Testis (tissue), 3 donors: ENCODE results near the gene BIK. TPM values are rescaled to one million over a fixed set of nuclear protein-coding genes. Genes with fewer than 3 reads are reported as not detected.

Source experiments
- DNase-seq: peaks from one replicate; pipeline ENCODE4 v3.0.0-alpha.2; 2019
- H3K27ac ChIP-seq, 2 donors: fragments of 200-600 bp; sonication (generic); one replicate each; pipeline ENCODE4 v1.5.1; 2019
- H3K27me3 ChIP-seq: fragments of 200-600 bp; sonication (generic); one replicate; pipeline ENCODE4 v1.5.1; 2019
- H3K36me3 ChIP-seq: fragments of 200-600 bp; sonication (generic); one replicate; pipeline ENCODE4 v1.5.1; 2017; ENCODE audit warnings: low read depth; ENCODE audit errors: missing control alignments
- H3K4me1 ChIP-seq: fragments of 200-600 bp; sonication (generic); one replicate; pipeline ENCODE4 v1.5.1; 2019
- H3K4me3 ChIP-seq, 2 donors: fragments of 200-600 bp; sonication (generic); one replicate each; pipeline ENCODE4 v1.5.1; 2017 to 2019
- H3K9me3 ChIP-seq: fragments of 200-600 bp; sonication (generic); one replicate; pipeline ENCODE4 v1.5.1; 2017
- CTCF ChIP-seq, 3 experiments: fragments of 450-650 bp in 2 of 3; fragments of 200-600 bp in 1 of 3; sonication (generic) in 1 of 3; IDR thresholded peaks; one replicate each; pipeline ENCODE4 v1.5.1; 2016 to 2019; ENCODE audit warnings: antibody characterized with exemption in 3 of 3, mild to moderate bottlenecking in 2 of 3, moderate library complexity in 1 of 3
- POLR2A ChIP-seq: fragments of 450-650 bp; IDR thresholded peaks from one replicate; pipeline ENCODE4 v1.6.1; 2017; ENCODE audit warnings: antibody characterized with exemption, mild to moderate bottlenecking, moderate library complexity
- WGBS, 2 donors: methylation state at CpG; one replicate each; pipeline ENCODE4 v1.1.5; 2018; 5-methylcytosine and 5-hydroxymethylcytosine counted together
- intact Hi-C: fragments of 100-400 bp; cut with DNase I; formaldehyde crosslinking; loops from one replicate; pipeline ENCODE4 v1.15.1; 2023; ENCODE audit warnings: low total_unique reads
- polyA plus RNA-seq: library from polyadenylated mRNA; stranded (reverse); fragments of 350-450 nt; fragmentation: Illumina TruSeq; extraction: RNeasy Lipid Tissue Mini Kit (QIAGEN cat#74804); gene quantifications from one replicate; pipeline ENCODE4 v1.2.3, GENCODE V29; 2014; ENCODE audit warnings: low read depth, low replicate concordance; ENCODE audit not compliant: insufficient read depth
- total RNA-seq, 2 donors: library from RNA; depleted of rRNA; stranded (reverse); fragments of >200 nt; gene quantifications; one replicate each; pipeline ENCODE4 v1.2.3, GENCODE V29; 2016

BIK gene
- total and polyA plus RNA-seq, 3 donors from 2014 or later, result 2.5 to 9.6 (median 7.2) TPM

GRCh38 chr22:43078522-43078921 is 32.0 kb upstream of the BIK start:
- Histone ChIP-seq H3K4me1 (no peaks in the 10 kb centered on the region), H3K36me3 (no peaks in the 10 kb centered on the region), H3K9me3 (no peaks in the 10 kb centered on the region), H3K4me3 (no peak overlapping the region), H3K27me3 (no peaks in the 10 kb centered on the region), H3K27ac (no peak overlapping the region)
- TF ChIP-seq POLR2A (no peak), CTCF (IDR thresholded peaks at IDR 0.05) (no peak)
- 85 to 91% methylated on average over 10 to 12 of the region's 12 CpGs for WGBS, 2 donors
- intact Hi-C loops, result no loop called here
- DNase-seq, result no peak

- intact Hi-C loops, result no loop called here
- WGBS, 2 donors, result 92 to 93% methylated on average over 14 of the region's 14 CpGs
Observed at GRCh38 chr22:43079742-43080141, 30.8 kb upstream of the BIK start.

DNA sequence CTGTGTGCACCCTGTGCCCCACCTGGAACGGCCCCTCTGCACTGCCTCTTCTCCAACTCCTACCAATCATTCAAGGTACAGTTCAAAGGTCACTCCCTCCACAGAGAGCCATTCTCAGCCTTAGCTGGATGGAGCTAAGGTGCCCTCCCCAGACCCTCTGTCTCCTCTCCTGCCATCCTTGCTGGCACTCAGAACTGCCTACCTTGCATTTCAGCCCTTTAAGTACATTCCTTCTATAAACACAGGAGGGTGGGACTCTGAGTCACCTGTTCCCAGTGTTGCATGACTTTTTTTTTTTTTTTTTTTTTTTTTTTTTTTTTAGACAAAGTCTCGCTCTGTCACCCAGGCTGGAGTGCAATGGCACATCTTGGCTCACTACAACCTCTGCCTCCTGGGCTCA is 29.9 kb upstream of the BIK start:
- DNase-seq, result no peak

More at GRCh38 chr22:43079742-43080141, 30.8 kb upstream of the BIK start:
- Histone ChIP-seq H3K36me3 (no peaks in the 10 kb centered on the region), H3K27me3 (no peaks in the 10 kb centered on the region), H3K4me3 (no peak overlapping the region), H3K4me1 (no peaks in the 10 kb centered on the region), H3K27ac (no peak overlapping the region), H3K9me3 (no peaks in the 10 kb centered on the region)
- TF ChIP-seq CTCF (IDR thresholded peaks at IDR 0.05) (no peak), POLR2A (no peak)
- no peak for DNase-seq

GRCh38 chr22:43081968-43082367 is 28.6 kb upstream of the BIK start:
- no peak for TF ChIP-seq CTCF (IDR thresholded peaks at IDR 0.05)
- no peak for TF ChIP-seq POLR2A
- 85 to 98% methylated on average over 4 of the region's 4 CpGs for WGBS, 2 donors
- no peaks in the 10 kb centered on the region for H3K4me1 ChIP-seq
- DNase-seq, result no peak
- H3K36me3 ChIP-seq, result no peaks in the 10 kb centered on the region
- H3K27me3 ChIP-seq, result no peaks in the 10 kb centered on the region
- no peak overlapping the region for H3K4me3 ChIP-seq
- H3K27ac ChIP-seq, result no peak overlapping the region
- no peaks in the 10 kb centered on the region for H3K9me3 ChIP-seq
- intact Hi-C loops, result no loop called here

More for the DNA sequence above, 29.9 kb upstream of the BIK start:
- 95 to 100% methylated on average over 2 of the region's 2 CpGs for WGBS, 2 donors
- Histone ChIP-seq H3K9me3 (no peaks in the 10 kb centered on the region), H3K27ac (no peak overlapping the region), H3K4me1 (no peaks in the 10 kb centered on the region), H3K27me3 (no peaks in the 10 kb centered on the region), H3K4me3 (no peak overlapping the region), H3K36me3 (no peaks in the 10 kb centered on the region)
- TF ChIP-seq CTCF (IDR thresholded peaks at IDR 0.05) (no peak), POLR2A (no peak)
- intact Hi-C loops, result no loop called here
